ENCODE data around the gene PHC2.

The PHC2 gene

DNA sequence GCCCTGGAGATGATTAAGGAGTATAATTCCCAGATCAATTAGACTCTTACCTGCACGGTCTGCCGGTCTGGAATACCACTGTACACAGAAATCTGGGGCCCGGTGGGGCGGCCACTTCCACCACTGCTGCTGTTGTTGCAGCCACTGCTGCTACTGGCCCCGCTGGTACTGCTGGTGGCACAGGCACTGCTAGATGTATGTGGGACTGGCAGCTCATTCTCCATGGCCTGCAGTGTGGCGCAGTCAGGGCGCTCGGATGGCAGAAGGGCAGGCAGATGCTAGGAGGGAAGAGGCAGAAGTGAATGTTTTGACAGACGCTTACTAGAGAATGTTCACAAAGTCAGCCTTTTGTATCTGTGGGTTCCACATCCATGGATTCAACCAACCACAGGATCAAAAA lies 55.6 kb downstream of the PHC2 start:
- ATAC-seq, result no peak
- TF ChIP-seq RARB (CRISPR knock-in tag; IDR thresholded peaks at IDR 0.05), result no peak
- no peak for TF ChIP-seq ZFP30 (CRISPR knock-in tag; IDR thresholded peaks at IDR 0.05)
- no peak for TF ChIP-seq ZC3H10 (CRISPR knock-in tag; IDR thresholded peaks at IDR 0.05)
- no peak for TF ChIP-seq ZNF8 (CRISPR knock-in tag; IDR thresholded peaks at IDR 0.05)
- no peak for TF ChIP-seq ESRRG (CRISPR knock-in tag; IDR thresholded peaks at IDR 0.05)
- no peak for TF ChIP-seq ZNF70 (CRISPR knock-in tag; IDR thresholded peaks at IDR 0.05)
- no peak for TF ChIP-seq ARNTL (CRISPR knock-in tag; IDR thresholded peaks at IDR 0.05; ENCODE audit: borderline replicate concordance, low read depth)
- no peak for TF ChIP-seq OSR1 (CRISPR knock-in tag; IDR thresholded peaks at IDR 0.05)
- no peak for TF ChIP-seq BACH2 (CRISPR knock-in tag; IDR thresholded peaks at IDR 0.05; ENCODE audit: borderline replicate concordance)
- TF ChIP-seq ISL1 (CRISPR knock-in tag; IDR thresholded peaks at IDR 0.05), result no peak
- no peak for TF ChIP-seq TCF4 (CRISPR knock-in tag; IDR thresholded peaks at IDR 0.05; ENCODE audit: borderline replicate concordance)
- TF ChIP-seq CSDC2 (CRISPR knock-in tag; IDR thresholded peaks at IDR 0.05), result no peak
- TF ChIP-seq ZNF565 (CRISPR knock-in tag; conservative IDR thresholded peaks at IDR 0.05; ENCODE audit: low read depth), result no peak
- no peak for TF ChIP-seq TOX (CRISPR knock-in tag; IDR thresholded peaks at IDR 0.05; ENCODE audit: borderline replicate concordance)
- TF ChIP-seq, protein P1, sequence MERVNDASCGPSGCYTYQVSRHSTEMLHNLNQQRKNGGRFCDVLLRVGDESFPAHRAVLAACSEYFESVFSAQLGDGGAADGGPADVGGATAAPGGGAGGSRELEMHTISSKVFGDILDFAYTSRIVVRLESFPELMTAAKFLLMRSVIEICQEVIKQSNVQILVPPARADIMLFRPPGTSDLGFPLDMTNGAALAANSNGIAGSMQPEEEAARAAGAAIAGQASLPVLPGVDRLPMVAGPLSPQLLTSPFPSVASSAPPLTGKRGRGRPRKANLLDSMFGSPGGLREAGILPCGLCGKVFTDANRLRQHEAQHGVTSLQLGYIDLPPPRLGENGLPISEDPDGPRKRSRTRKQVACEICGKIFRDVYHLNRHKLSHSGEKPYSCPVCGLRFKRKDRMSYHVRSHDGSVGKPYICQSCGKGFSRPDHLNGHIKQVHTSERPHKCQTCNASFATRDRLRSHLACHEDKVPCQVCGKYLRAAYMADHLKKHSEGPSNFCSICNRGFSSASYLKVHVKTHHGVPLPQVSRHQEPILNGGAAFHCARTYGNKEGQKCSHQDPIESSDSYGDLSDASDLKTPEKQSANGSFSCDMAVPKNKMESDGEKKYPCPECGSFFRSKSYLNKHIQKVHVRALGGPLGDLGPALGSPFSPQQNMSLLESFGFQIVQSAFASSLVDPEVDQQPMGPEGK (CRISPR knock-in tag; IDR thresholded peaks at IDR 0.05; ENCODE audit: borderline replicate concordance), result no peak
- no peak for TF ChIP-seq PPARA (CRISPR knock-in tag; IDR thresholded peaks at IDR 0.05; ENCODE audit: borderline replicate concordance)
- TF ChIP-seq, protein P2, sequence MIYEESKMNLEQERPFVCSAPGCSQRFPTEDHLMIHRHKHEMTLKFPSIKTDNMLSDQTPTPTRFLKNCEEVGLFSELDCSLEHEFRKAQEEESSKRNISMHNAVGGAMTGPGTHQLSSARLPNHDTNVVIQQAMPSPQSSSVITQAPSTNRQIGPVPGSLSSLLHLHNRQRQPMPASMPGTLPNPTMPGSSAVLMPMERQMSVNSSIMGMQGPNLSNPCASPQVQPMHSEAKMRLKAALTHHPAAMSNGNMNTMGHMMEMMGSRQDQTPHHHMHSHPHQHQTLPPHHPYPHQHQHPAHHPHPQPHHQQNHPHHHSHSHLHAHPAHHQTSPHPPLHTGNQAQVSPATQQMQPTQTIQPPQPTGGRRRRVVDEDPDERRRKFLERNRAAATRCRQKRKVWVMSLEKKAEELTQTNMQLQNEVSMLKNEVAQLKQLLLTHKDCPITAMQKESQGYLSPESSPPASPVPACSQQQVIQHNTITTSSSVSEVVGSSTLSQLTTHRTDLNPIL (CRISPR knock-in tag; IDR thresholded peaks at IDR 0.05; ENCODE audit: low read depth), result no peak
- TF ChIP-seq, protein P3, sequence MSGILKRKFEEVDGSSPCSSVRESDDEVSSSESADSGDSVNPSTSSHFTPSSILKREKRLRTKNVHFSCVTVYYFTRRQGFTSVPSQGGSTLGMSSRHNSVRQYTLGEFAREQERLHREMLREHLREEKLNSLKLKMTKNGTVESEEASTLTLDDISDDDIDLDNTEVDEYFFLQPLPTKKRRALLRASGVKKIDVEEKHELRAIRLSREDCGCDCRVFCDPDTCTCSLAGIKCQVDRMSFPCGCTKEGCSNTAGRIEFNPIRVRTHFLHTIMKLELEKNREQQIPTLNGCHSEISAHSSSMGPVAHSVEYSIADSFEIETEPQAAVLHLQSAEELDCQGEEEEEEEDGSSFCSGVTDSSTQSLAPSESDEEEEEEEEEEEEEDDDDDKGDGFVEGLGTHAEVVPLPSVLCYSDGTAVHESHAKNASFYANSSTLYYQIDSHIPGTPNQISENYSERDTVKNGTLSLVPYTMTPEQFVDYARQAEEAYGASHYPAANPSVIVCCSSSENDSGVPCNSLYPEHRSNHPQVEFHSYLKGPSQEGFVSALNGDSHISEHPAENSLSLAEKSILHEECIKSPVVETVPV (CRISPR knock-in tag; IDR thresholded peaks at IDR 0.05), result no peak
- TF ChIP-seq GLIS3 (CRISPR knock-in tag; IDR thresholded peaks at IDR 0.05), result no peak
- TF ChIP-seq, protein P4, sequence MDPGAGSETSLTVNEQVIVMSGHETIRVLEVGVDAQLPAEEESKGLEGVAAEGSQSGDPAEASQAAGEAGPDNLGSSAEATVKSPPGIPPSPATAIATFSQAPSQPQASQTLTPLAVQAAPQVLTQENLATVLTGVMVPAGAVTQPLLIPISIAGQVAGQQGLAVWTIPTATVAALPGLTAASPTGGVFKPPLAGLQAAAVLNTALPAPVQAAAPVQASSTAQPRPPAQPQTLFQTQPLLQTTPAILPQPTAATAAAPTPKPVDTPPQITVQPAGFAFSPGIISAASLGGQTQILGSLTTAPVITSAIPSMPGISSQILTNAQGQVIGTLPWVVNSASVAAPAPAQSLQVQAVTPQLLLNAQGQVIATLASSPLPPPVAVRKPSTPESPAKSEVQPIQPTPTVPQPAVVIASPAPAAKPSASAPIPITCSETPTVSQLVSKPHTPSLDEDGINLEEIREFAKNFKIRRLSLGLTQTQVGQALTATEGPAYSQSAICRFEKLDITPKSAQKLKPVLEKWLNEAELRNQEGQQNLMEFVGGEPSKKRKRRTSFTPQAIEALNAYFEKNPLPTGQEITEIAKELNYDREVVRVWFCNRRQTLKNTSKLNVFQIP (CRISPR knock-in tag; IDR thresholded peaks at IDR 0.05; ENCODE audit: borderline replicate concordance, low read depth), result no peak

DNA sequence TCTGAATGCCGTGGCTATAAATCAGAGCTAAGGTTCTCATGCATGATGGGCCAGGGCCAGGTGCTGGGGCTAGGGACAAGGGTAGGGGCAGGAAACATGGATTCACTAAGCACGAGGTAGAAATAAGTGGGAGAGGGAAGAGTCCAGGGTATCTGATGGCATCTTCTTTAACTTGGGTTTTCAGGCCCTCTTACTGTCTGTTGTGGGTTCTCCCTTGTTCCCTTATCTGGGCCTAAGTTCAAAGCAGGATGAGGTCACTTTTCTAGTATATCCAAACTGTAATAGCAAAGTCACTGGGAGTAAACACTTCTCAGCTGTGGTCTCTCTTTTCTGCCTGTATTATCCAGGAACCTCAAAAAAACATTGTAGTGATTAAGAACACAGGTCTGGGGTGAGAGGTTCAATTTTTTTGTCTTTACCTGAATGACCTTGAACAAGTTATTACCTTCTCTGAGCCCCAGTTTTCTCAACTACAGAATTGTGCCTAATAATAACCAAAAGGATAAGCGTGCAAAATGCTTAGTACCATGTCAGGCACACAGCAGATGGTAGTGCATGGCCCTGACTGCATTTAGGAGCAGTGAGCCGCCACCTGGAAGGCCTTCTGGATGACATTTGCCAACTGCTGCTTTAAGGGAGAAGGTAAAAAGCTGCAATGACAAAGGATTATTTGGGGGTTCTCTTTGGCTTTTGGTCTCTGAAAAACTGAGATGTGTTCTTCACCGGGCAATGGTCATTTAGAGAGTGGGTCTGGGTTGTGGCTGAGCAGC lies 56.4 kb downstream of the PHC2 start:
- no peak for ATAC-seq
- TF ChIP-seq ARNTL (CRISPR knock-in tag; IDR thresholded peaks at IDR 0.05; ENCODE audit: borderline replicate concordance, low read depth) (no peak), SNAI2 (CRISPR knock-in tag; IDR thresholded peaks at IDR 0.05) (no peak), ISL1 (CRISPR knock-in tag; IDR thresholded peaks at IDR 0.05) (no peak), CSDC2 (CRISPR knock-in tag; IDR thresholded peaks at IDR 0.05) (no peak), ZNF565 (CRISPR knock-in tag; conservative IDR thresholded peaks at IDR 0.05; ENCODE audit: low read depth) (no peak), TCF4 (CRISPR knock-in tag; IDR thresholded peaks at IDR 0.05; ENCODE audit: borderline replicate concordance) (no peak), ZFP3 (CRISPR knock-in tag; IDR thresholded peaks at IDR 0.05) (no peak), RARB (CRISPR knock-in tag; IDR thresholded peaks at IDR 0.05) (no peak), ZNF70 (CRISPR knock-in tag; IDR thresholded peaks at IDR 0.05) (no peak), ZC3H10 (CRISPR knock-in tag; IDR thresholded peaks at IDR 0.05) (no peak)
- TF ChIP-seq, protein P3 (CRISPR knock-in tag; IDR thresholded peaks at IDR 0.05), result no peak
- TF ChIP-seq, protein P2 (CRISPR knock-in tag; IDR thresholded peaks at IDR 0.05; ENCODE audit: low read depth), result no peak
- TF ChIP-seq, protein P5, sequence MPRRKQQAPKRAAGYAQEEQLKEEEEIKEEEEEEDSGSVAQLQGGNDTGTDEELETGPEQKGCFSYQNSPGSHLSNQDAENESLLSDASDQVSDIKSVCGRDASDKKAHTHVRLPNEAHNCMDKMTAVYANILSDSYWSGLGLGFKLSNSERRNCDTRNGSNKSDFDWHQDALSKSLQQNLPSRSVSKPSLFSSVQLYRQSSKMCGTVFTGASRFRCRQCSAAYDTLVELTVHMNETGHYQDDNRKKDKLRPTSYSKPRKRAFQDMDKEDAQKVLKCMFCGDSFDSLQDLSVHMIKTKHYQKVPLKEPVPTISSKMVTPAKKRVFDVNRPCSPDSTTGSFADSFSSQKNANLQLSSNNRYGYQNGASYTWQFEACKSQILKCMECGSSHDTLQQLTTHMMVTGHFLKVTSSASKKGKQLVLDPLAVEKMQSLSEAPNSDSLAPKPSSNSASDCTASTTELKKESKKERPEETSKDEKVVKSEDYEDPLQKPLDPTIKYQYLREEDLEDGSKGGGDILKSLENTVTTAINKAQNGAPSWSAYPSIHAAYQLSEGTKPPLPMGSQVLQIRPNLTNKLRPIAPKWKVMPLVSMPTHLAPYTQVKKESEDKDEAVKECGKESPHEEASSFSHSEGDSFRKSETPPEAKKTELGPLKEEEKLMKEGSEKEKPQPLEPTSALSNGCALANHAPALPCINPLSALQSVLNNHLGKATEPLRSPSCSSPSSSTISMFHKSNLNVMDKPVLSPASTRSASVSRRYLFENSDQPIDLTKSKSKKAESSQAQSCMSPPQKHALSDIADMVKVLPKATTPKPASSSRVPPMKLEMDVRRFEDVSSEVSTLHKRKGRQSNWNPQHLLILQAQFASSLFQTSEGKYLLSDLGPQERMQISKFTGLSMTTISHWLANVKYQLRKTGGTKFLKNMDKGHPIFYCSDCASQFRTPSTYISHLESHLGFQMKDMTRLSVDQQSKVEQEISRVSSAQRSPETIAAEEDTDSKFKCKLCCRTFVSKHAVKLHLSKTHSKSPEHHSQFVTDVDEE (CRISPR knock-in tag; IDR thresholded peaks at IDR 0.05), result no peak
- TF ChIP-seq, protein P4 (CRISPR knock-in tag; IDR thresholded peaks at IDR 0.05; ENCODE audit: borderline replicate concordance, low read depth), result no peak
